ENCODE measurements around the gene CCDC61. TPM values are rescaled to one million over a fixed set of nuclear protein-coding genes. Genes with fewer than 3 reads are reported as not detected.

Gene CCDC61
- total and polyA plus RNA-seq, 2 donors from 2014 or later: 17.8 to 22.2 TPM

GRCh38 chr19:46031781-46032596, 36.7 kb downstream of the CCDC61 start:
- intact Hi-C loops (cut with DNase I): no loop called here
- no peak for FAIRE-seq
- no peak for DNase-seq

GRCh38 chr19:46032597-46033025, 37.3 kb downstream of the CCDC61 start:
- Histone ChIP-seq H3K4me3 (ENCODE audit: low read length in 3 of 3) (no peak overlapping the region), H3K4me1 (ENCODE audit: control insufficient read depth in 2 of 3, insufficient read depth in 2 of 3, low read depth in 1 of 3, low read length in 3 of 3) (peaks cover 0 to 2% (median 0%) of the 10 kb centered on the region in 3 donors), H3K9ac (ENCODE audit: low read length in 3 of 3) (no peak overlapping the region), H3K27ac (ENCODE audit: low read depth in 2 of 2, low read length in 2 of 2) (no peak overlapping the region), H3K36me3 (ENCODE audit: control insufficient read depth in 2 of 3, insufficient read depth in 3 of 3, low read length in 3 of 3) (no peaks in the 10 kb centered on the region), H3K27me3 (ENCODE audit: control insufficient read depth, insufficient read depth, low read length) (no peaks in the 10 kb centered on the region), H3K9me3 (ENCODE audit: control insufficient read depth in 2 of 3, insufficient read depth in 1 of 3, low read length in 3 of 3) (no peaks in the 10 kb centered on the region)
- no peak for TF ChIP-seq CTCF (IDR thresholded peaks at IDR 0.05; ENCODE audit: borderline replicate concordance, extremely low read depth, insufficient read depth)
- intact Hi-C loops (cut with DNase I): no loop called here
- FAIRE-seq (no peak), DNase-seq (no peak)

More at GRCh38 chr19:46031781-46032596, 36.7 kb downstream of the CCDC61 start:
- no peak for TF ChIP-seq CTCF (IDR thresholded peaks at IDR 0.05; ENCODE audit: borderline replicate concordance, extremely low read depth, insufficient read depth)
- peaks cover 0 to 2% (median 0%) of the 10 kb centered on the region in 3 donors for H3K4me1 ChIP-seq (ENCODE audit: control insufficient read depth in 2 of 3, insufficient read depth in 2 of 3, low read depth in 1 of 3, low read length in 3 of 3)
- H3K27me3 ChIP-seq (ENCODE audit: control insufficient read depth, insufficient read depth, low read length): no peaks in the 10 kb centered on the region
- H3K4me3 ChIP-seq (ENCODE audit: low read length in 3 of 3): no peak overlapping the region
- H3K9ac ChIP-seq (ENCODE audit: low read length in 3 of 3): no peak overlapping the region
- H3K9me3 ChIP-seq (ENCODE audit: control insufficient read depth in 2 of 3, insufficient read depth in 1 of 3, low read length in 3 of 3): no peaks in the 10 kb centered on the region
- no peak overlapping the region for H3K27ac ChIP-seq (ENCODE audit: low read depth in 2 of 2, low read length in 2 of 2)
- no peaks in the 10 kb centered on the region for H3K36me3 ChIP-seq (ENCODE audit: control insufficient read depth in 2 of 3, insufficient read depth in 3 of 3, low read length in 3 of 3)

GRCh38 chr19:46033401-46033800, 38.1 kb downstream of the CCDC61 start:
- no peak for FAIRE-seq
- H3K9me3 ChIP-seq (ENCODE audit: control insufficient read depth in 2 of 3, insufficient read depth in 1 of 3, low read length in 3 of 3): no peaks in the 10 kb centered on the region
- DNase-seq: no peak
- H3K4me3 ChIP-seq (ENCODE audit: low read length in 3 of 3): no peak overlapping the region
- intact Hi-C loops (cut with DNase I): no loop called here
- no peak overlapping the region for H3K27ac ChIP-seq (ENCODE audit: low read depth in 2 of 2, low read length in 2 of 2)
- peaks cover 0 to 2% (median 0%) of the 10 kb centered on the region in 3 donors for H3K4me1 ChIP-seq (ENCODE audit: control insufficient read depth in 2 of 3, insufficient read depth in 2 of 3, low read depth in 1 of 3, low read length in 3 of 3)
- no peaks in the 10 kb centered on the region for H3K36me3 ChIP-seq (ENCODE audit: control insufficient read depth in 2 of 3, insufficient read depth in 3 of 3, low read length in 3 of 3)
- no peak overlapping the region for H3K9ac ChIP-seq (ENCODE audit: low read length in 3 of 3)
- H3K27me3 ChIP-seq (ENCODE audit: control insufficient read depth, insufficient read depth, low read length): no peaks in the 10 kb centered on the region
- TF ChIP-seq CTCF (IDR thresholded peaks at IDR 0.05; ENCODE audit: borderline replicate concordance, extremely low read depth, insufficient read depth): no peak
